Tibial nerve (tissue), 4 donors: ENCODE results near the gene UBL4A. TPM values are rescaled to one million over a fixed set of nuclear protein-coding genes. Genes with fewer than 3 reads are reported as not detected.
A peak's percentile ranks its signal among the peaks of the same experiment; 100 is the strongest.

Experiments used
- DNase-seq, 2 donors: peaks; one replicate each; pipeline ENCODE4 v3.0.0-alpha.2; 2019; ENCODE audit warnings: low spot score in 2 of 2
- H3K27ac ChIP-seq, 4 donors: fragments of 200-600 bp; sonication (generic) in 3 of 4; one replicate each; pipeline ENCODE4 v1.5.1; 2017 to 2019; ENCODE audit warnings: mild to moderate bottlenecking in 1 of 4
- H3K27me3 ChIP-seq, 2 donors: fragments of 200-600 bp; sonication (generic) in 1 of 2; one replicate each; pipeline versions ENCODE4 v1.5.1 to v1.6.0; 2017 to 2019
- H3K36me3 ChIP-seq, 3 donors: fragments of 200-600 bp; sonication (generic); one replicate each; pipeline ENCODE4 v1.5.1; 2018 to 2019
- H3K4me1 ChIP-seq, 4 donors: fragments of 200-600 bp; sonication (generic) in 3 of 4; one replicate each; pipeline ENCODE4 v1.5.1; 2017 to 2019
- H3K4me3 ChIP-seq, 4 donors: fragments of 200-600 bp; sonication (generic) in 3 of 4; one replicate each; pipeline ENCODE4 v1.5.1; 2017 to 2019; ENCODE audit warnings: mild to moderate bottlenecking in 1 of 4, moderate library complexity in 1 of 4
- H3K9me3 ChIP-seq, 4 donors: fragments of 200-600 bp; sonication (generic) in 3 of 4; one replicate each; pipeline ENCODE4 v1.5.1; 2017 to 2019
- EP300 ChIP-seq, 2 donors: sonication (generic); formaldehyde crosslinking; IDR thresholded peaks; one replicate each; pipeline ENCODE4 v1.6.1; 2017; ENCODE audit warnings: antibody characterized with exemption in 2 of 2, mild to moderate bottlenecking in 1 of 2
- POLR2A ChIP-seq, 2 donors: fragments of 450-650 bp; IDR thresholded peaks; one replicate each; pipeline ENCODE4 v1.6.1; 2017; ENCODE audit warnings: antibody characterized with exemption in 2 of 2, mild to moderate bottlenecking in 2 of 2, moderate library complexity in 2 of 2
- WGBS, 2 donors: methylation state at CpG; one replicate each; pipeline ENCODE4 v1.1.5; 2018; 5-methylcytosine and 5-hydroxymethylcytosine counted together
- total RNA-seq, 4 donors: library from RNA; depleted of rRNA; stranded (reverse); fragments of >200 nt; gene quantifications; one replicate each; pipeline ENCODE4 v1.1.0, GENCODE V29; 2016
- TF ChIP-seq, protein P1 (sequence below), 5 experiments: fragments of 200-600 bp in 3 of 5; fragments of 450-650 bp in 2 of 5; sonication (generic) in 3 of 5; IDR thresholded peaks; one replicate each; pipeline ENCODE4 v1.5.1; 2016 to 2019; ENCODE audit warnings: antibody characterized with exemption in 5 of 5, mild to moderate bottlenecking in 3 of 5, moderate library complexity in 2 of 5

The UBL4A gene
- total RNA-seq, 4 donors from 2014 or later: 39.0 to 58.5 (median 43.4) TPM

DNA sequence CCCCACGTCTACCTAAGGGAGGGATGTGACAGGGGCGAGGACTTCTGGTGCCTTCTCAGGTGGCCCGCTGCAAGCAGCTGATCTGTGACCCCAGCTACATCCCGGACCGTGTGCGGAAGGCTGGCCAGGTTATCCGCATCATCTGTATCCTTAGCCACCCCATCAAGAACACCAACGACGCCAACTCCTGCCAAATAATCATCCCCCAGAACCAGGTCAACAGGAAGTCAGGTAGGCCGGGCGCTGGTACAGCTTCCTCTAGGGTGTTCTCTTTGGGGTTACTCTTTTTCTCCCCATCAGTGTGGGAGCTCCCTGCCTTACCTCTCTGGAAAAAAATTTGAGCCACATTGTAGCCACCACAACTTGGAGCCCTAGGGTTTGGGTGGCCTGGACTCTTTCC lies 44.9 kb downstream of the UBL4A start:
- Histone ChIP-seq H3K27ac (no peak overlapping the region), H3K9me3 (no peaks in the 10 kb centered on the region), H3K36me3 (peaks cover 0 to 37% (median 0%) of the 10 kb centered on the region in 3 donors), H3K27me3 (no peaks in the 10 kb centered on the region), H3K4me3 (no peak overlapping the region), H3K4me1 (peaks cover 0 to 56% (median 0%) of the 10 kb centered on the region in 4 donors)
- DNase-seq: no peak
- TF ChIP-seq, protein P1, sequence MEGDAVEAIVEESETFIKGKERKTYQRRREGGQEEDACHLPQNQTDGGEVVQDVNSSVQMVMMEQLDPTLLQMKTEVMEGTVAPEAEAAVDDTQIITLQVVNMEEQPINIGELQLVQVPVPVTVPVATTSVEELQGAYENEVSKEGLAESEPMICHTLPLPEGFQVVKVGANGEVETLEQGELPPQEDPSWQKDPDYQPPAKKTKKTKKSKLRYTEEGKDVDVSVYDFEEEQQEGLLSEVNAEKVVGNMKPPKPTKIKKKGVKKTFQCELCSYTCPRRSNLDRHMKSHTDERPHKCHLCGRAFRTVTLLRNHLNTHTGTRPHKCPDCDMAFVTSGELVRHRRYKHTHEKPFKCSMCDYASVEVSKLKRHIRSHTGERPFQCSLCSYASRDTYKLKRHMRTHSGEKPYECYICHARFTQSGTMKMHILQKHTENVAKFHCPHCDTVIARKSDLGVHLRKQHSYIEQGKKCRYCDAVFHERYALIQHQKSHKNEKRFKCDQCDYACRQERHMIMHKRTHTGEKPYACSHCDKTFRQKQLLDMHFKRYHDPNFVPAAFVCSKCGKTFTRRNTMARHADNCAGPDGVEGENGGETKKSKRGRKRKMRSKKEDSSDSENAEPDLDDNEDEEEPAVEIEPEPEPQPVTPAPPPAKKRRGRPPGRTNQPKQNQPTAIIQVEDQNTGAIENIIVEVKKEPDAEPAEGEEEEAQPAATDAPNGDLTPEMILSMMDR (IDR thresholded peaks at IDR 0.05): no peak
- no peak for TF ChIP-seq EP300 (IDR thresholded peaks at IDR 0.05)
- WGBS, 2 donors: 78 to 88% methylated on average over 7 to 11 of the region's 11 CpGs

DNA sequence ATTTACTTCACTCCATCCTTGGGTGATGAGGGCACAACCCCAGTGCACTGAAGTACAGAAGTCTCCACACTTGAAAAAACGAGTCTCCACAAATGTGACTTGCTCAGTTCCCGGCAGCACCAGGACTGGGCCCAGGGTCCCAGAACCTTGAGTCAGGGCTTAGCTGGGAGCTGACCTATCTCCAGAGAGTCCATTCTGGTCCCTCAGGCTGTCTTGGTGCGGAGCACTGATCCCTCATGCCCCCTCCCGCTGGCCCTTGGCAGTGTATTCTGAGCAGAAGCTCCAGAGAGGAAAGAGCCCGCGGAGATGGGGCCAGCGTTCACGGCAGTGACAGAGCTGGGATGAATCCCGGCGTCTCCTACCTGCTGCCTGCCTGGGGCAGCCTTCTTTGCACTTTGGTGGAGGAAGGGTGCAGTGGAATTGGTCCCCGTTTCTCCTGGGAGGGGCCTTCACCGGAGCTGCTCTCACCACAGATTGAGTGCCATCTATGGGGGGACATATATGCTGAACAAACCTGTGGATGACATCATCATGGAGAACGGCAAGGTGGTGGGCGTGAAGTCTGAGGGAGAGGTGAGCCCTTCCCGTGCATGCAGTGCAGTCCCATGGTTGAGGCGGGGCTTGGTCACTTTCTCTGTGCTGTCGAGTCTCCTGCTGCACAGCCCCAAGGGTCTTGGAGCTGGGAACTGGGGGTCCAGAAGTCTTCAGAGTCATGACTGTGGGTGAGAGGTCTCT lies 45.6 kb downstream of the UBL4A start:
- Histone ChIP-seq H3K27ac (no peak overlapping the region), H3K9me3 (no peaks in the 10 kb centered on the region), H3K4me1 (peaks cover 0 to 55% (median 0%) of the 10 kb centered on the region in 4 donors), H3K4me3 (no peak overlapping the region), H3K36me3 (peaks cover 0 to 34% (median 0%) of the 10 kb centered on the region in 3 donors), H3K27me3 (no peaks in the 10 kb centered on the region)
- 84 to 96% methylated on average over 3 to 17 of the region's 17 CpGs for WGBS, 2 donors
- TF ChIP-seq, protein P1 (IDR thresholded peaks at IDR 0.05): no peak
- no peak for TF ChIP-seq EP300 (IDR thresholded peaks at IDR 0.05)
- no peak for TF ChIP-seq POLR2A (IDR thresholded peaks at IDR 0.05)
- no peak for DNase-seq

DNA sequence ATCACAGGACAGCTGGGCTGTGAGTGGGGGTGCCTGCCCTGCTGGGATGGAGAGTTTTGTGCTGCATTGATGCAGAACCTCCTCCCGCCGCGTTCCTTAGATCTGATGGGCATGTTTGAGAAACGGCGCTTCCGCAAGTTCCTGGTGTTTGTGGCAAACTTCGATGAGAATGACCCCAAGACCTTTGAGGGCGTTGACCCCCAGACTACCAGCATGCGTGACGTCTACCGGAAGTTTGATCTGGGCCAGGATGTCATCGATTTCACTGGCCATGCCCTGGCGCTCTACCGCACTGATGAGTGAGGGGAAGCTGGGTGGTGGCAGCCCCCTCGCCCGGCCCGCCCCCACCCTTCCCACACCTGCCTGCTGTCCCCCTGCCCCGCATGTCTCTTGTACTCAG lies 46.6 kb downstream of the UBL4A start:
- peaks cover 0 to 42% (median 0%) of the 10 kb centered on the region in 3 donors for H3K36me3 ChIP-seq
- 87 to 100% methylated on average over 1 to 18 of the region's 18 CpGs for WGBS, 2 donors
- TF ChIP-seq, protein P1 (IDR thresholded peaks at IDR 0.05): no peak
- no peak for TF ChIP-seq EP300 (IDR thresholded peaks at IDR 0.05)
- TF ChIP-seq POLR2A (IDR thresholded peaks at IDR 0.05): no peak
- H3K27ac ChIP-seq: no peak overlapping the region
- peaks cover 0 to 45% (median 0%) of the 10 kb centered on the region in 4 donors for H3K4me1 ChIP-seq
- H3K9me3 ChIP-seq: no peaks in the 10 kb centered on the region
- no peaks in the 10 kb centered on the region for H3K27me3 ChIP-seq
- no peak overlapping the region for H3K4me3 ChIP-seq
- DNase-seq: no peak

DNA sequence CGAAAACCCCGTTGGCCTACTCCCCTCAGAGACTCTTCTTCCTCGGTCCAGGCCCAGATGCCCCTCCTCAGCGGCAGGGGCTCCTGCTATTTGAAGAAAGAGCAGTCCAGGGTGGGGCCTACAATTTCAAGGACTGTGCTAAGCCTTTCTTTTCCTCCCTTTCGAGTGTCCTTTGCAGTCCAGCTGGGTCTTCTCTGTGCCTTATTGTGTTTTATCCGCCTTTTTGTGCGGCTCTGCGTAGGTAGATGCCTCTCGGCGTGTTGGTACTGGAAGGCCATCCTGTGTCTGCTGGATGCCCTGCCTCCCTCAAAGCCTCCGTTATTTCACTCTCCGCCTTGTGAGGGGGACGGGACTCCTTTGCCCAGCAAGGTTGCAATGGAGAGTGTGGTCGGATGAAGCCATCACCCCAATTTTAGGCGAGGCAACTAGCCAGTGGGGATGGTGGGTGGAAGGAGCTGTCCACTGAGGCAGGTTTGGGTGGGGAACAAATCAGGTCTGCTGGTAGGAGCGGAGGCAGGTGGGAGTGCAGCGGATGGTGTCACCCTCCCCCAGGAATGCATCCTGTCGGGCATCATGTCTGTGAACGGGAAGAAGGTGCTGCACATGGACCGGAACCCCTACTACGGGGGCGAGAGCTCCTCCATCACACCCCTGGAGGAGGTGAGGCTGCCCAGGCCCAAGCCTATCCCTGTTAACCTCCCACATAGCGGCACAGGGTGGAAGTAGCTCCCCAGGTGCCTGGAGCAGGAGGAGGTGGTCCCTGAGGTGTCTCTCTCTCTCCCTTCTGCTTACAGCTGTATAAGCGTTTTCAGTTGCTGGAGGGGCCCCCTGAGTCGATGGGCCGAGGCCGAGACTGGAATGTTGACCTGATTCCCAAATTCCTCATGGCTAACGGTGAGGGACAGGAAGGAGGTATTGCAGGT lies 48.2 kb downstream of the UBL4A start:
- no peak for DNase-seq
- peak overlapping the region; percentile 90 to 93 (median 90) for H3K27ac ChIP-seq
- peaks cover 0 to 58% (median 0%) of the 10 kb centered on the region in 3 donors for H3K36me3 ChIP-seq
- no peaks in the 10 kb centered on the region for H3K27me3 ChIP-seq
- no peaks in the 10 kb centered on the region for H3K9me3 ChIP-seq
- peak overlapping the region; percentile 50 to 87 (median 70) for H3K4me3 ChIP-seq
- peaks cover 0 to 36% (median 0%) of the 10 kb centered on the region in 4 donors for H3K4me1 ChIP-seq
- 10 to 55% methylated on average over 15 to 28 of the region's 28 CpGs for WGBS, 2 donors
- TF ChIP-seq EP300 (IDR thresholded peaks at IDR 0.05) (no peak), POLR2A (IDR thresholded peaks at IDR 0.05) (no peak)
- TF ChIP-seq, protein P1 (IDR thresholded peaks at IDR 0.05): no peak
